ENCODE data around the gene PCTP.

Gene PCTP

GRCh38 chr17:55708175-55708974 is 42.5 kb upstream of the PCTP start:
- Histone ChIP-seq H3K4me3 (replicated peaks; ENCODE audit: low read depth, low read length) (no peak overlapping the region), H3K27me3 (replicated peaks; ENCODE audit: control insufficient read depth, insufficient read depth, low read length) (no peaks in the 10 kb centered on the region), H3K36me3 (ENCODE audit: control insufficient read depth, insufficient read depth, low read length) (no peaks in the 10 kb centered on the region)
- no peak for TF ChIP-seq CTCF (IDR thresholded peaks at IDR 0.05; ENCODE audit: insufficient read depth, low read length, poor library complexity, severe bottlenecking)
- no peak for DNase-seq (ENCODE audit: extremely low read depth, insufficient read length)

GRCh38 chr17:55709440-55709839 is 41.4 kb upstream of the PCTP start:
- no peaks in the 10 kb centered on the region for H3K36me3 ChIP-seq (ENCODE audit: control insufficient read depth, insufficient read depth, low read length)
- no peak overlapping the region for H3K4me3 ChIP-seq (replicated peaks; ENCODE audit: low read depth, low read length)
- no peak for TF ChIP-seq CTCF (IDR thresholded peaks at IDR 0.05; ENCODE audit: insufficient read depth, low read length, poor library complexity, severe bottlenecking)
- DNase-seq (ENCODE audit: extremely low read depth, insufficient read length), result no peak
- H3K27me3 ChIP-seq (replicated peaks; ENCODE audit: control insufficient read depth, insufficient read depth, low read length), result no peaks in the 10 kb centered on the region

GRCh38 chr17:55709984-55710383 is 40.9 kb upstream of the PCTP start:
- Histone ChIP-seq H3K36me3 (ENCODE audit: control insufficient read depth, insufficient read depth, low read length) (no peaks in the 10 kb centered on the region), H3K27me3 (replicated peaks; ENCODE audit: control insufficient read depth, insufficient read depth, low read length) (no peaks in the 10 kb centered on the region), H3K4me3 (replicated peaks; ENCODE audit: low read depth, low read length) (no peak overlapping the region)
- TF ChIP-seq CTCF (IDR thresholded peaks at IDR 0.05; ENCODE audit: insufficient read depth, low read length, poor library complexity, severe bottlenecking), result no peak
- no peak for DNase-seq (ENCODE audit: extremely low read depth, insufficient read length)

- H3K27me3 ChIP-seq (replicated peaks; ENCODE audit: control insufficient read depth, insufficient read depth, low read length), result no peaks in the 10 kb centered on the region
- DNase-seq (ENCODE audit: extremely low read depth, insufficient read length), result no peak
- H3K4me3 ChIP-seq (replicated peaks; ENCODE audit: low read depth, low read length), result no peak overlapping the region
- no peak for TF ChIP-seq CTCF (IDR thresholded peaks at IDR 0.05; ENCODE audit: insufficient read depth, low read length, poor library complexity, severe bottlenecking)
- no peaks in the 10 kb centered on the region for H3K36me3 ChIP-seq (ENCODE audit: control insufficient read depth, insufficient read depth, low read length)
Measured at GRCh38 chr17:55710410-55710809, 40.4 kb upstream of the PCTP start.

- TF ChIP-seq CTCF (IDR thresholded peaks at IDR 0.05; ENCODE audit: insufficient read depth, low read length, poor library complexity, severe bottlenecking), result no peak
- Histone ChIP-seq H3K27me3 (replicated peaks; ENCODE audit: control insufficient read depth, insufficient read depth, low read length) (no peaks in the 10 kb centered on the region), H3K4me3 (replicated peaks; ENCODE audit: low read depth, low read length) (no peak overlapping the region), H3K36me3 (ENCODE audit: control insufficient read depth, insufficient read depth, low read length) (no peaks in the 10 kb centered on the region)
- no peak for DNase-seq (ENCODE audit: extremely low read depth, insufficient read length)
Measured at GRCh38 chr17:55710829-55711496, 39.9 kb upstream of the PCTP start.

Data from GM06990 (cell line).